HepG2 (cell line): ENCODE data around the gene ELK1. TPM values are rescaled to one million over a fixed set of nuclear protein-coding genes. Genes with fewer than 3 reads are reported as not detected.

ENCODE experiments used
- ATAC-seq: fragments of 200-7000 bp; cut with Tn5 transposase; 3 replicates; pipeline ENCODE4 v1.9.1; 2020; ENCODE audit warnings: mild to moderate bottlenecking, moderate library complexity
- BruUV-seq: library from RNA; stranded (reverse); fragments of 400-500 nt; replicated peaks from 2 replicates; lab custom pipeline; 2021; lab: Mats Ljungman, UMichigan
- CTCF ChIA-PET: fragments of 300-600 bp; formaldehyde crosslinking; extraction: SDS; loops from one replicate; lab custom pipeline; 2021; ENCODE audit warnings: low total read pairs, inconsistent platforms, low intra/inter-chr PET ratio; lab: Yijun Ruan, JAX
- POLR2A ChIA-PET: fragments of 350-600 bp; sonication (Branson Sonifier 250); formaldehyde crosslinking; loops from one replicate; lab custom pipeline; 2020; ENCODE audit warnings: antibody characterized with exemption, inconsistent platforms; lab: Yijun Ruan, JAX
- DNase-seq: peaks from one replicate; pipeline ENCODE4 v3.0.0-alpha.2; 2015; ENCODE audit warnings: low spot score
- FAIRE-seq: peaks from 3 replicates; lab custom pipeline; 2011; peaks lifted over from hg19 to GRCh38; lab: Jason Lieb, UNC
- H2AFZ ChIP-seq: one replicate; pipeline ENCODE4 v1.6.1; 2011; ENCODE audit warnings: low read length, inconsistent platforms
- H3K27ac ChIP-seq: fragments of 300-600 bp; 3 replicates; pipeline ENCODE4 v1.8.0; 2011; ENCODE audit warnings: mixed run types, mild to moderate bottlenecking, mixed read lengths, low read length, inconsistent platforms; ENCODE audit not compliant: insufficient read depth; ENCODE audit errors: extremely low read length
- H3K27me3 ChIP-seq, 2 experiments: fragments of 200-600 bp in 1 of 2; 2 replicates in 1 of 2; 3 replicates in 1 of 2; pipeline versions ENCODE4 v1.6.0 to v1.8.0; 2011; ENCODE audit warnings: low read length in 2 of 2, mild to moderate bottlenecking in 2 of 2, moderate library complexity in 2 of 2, inconsistent platforms in 1 of 2; ENCODE audit not compliant: insufficient read depth in 2 of 2, control insufficient read depth in 1 of 2
- H3K36me3 ChIP-seq, 2 experiments: fragments of 200-600 bp in 1 of 2; replicated peaks in 1 of 2; 2 replicates in 1 of 2; 3 replicates in 1 of 2; pipeline versions ENCODE4 v1.5.1 to v1.8.0; 2011; ENCODE audit warnings: low read length in 2 of 2, inconsistent platforms in 1 of 2; ENCODE audit not compliant: insufficient read depth in 2 of 2, control insufficient read depth in 1 of 2
- H3K4me1 ChIP-seq: 2 replicates; pipeline ENCODE4 v1.5.1; 2012; ENCODE audit warnings: low read length, inconsistent platforms; ENCODE audit not compliant: insufficient read depth
- H3K4me2 ChIP-seq: 2 replicates; pipeline ENCODE4 v1.6.0; 2011; ENCODE audit warnings: low read depth, low read length, inconsistent platforms
- H3K4me3 ChIP-seq, 3 experiments: fragments of 200-600 bp in 1 of 3; sonication (generic), shearing (Covaris generic) in 1 of 3; replicated peaks in 1 of 3; 2 replicates each; pipeline ENCODE4 v1.5.1; 2011 to 2016; ENCODE audit warnings: low read length in 3 of 3, inconsistent platforms in 2 of 3, low read depth in 2 of 3, mild to moderate bottlenecking in 2 of 3, control low read depth in 1 of 3, mixed read lengths in 1 of 3; ENCODE audit not compliant: insufficient read depth in 1 of 3
- H3K79me2 ChIP-seq: one replicate; pipeline ENCODE4 v1.6.1; 2011; ENCODE audit warnings: low read length, inconsistent platforms; ENCODE audit not compliant: insufficient read depth
- H3K9ac ChIP-seq: 2 replicates; pipeline ENCODE4 v1.6.0; 2011; ENCODE audit warnings: mild to moderate bottlenecking, low read depth, low read length, inconsistent platforms; ENCODE audit not compliant: insufficient read depth
- H3K9me3 ChIP-seq: 2 replicates; pipeline ENCODE4 v1.5.1; 2012; ENCODE audit warnings: mild to moderate bottlenecking, low read length
- H4K20me1 ChIP-seq: 2 replicates; pipeline ENCODE4 v1.6.0; 2011; ENCODE audit warnings: inconsistent platforms, mild to moderate bottlenecking, low read length, moderate library complexity; ENCODE audit not compliant: insufficient read depth
- DZIP1 ChIP-seq: sonication (generic); formaldehyde crosslinking; IDR thresholded peaks from 2 replicates; pipeline ENCODE4 v1.5.0; 2020; ENCODE audit warnings: mild to moderate bottlenecking, missing genetic modification reagents
- EP300 ChIP-seq, 3 experiments: sonication (generic) in 1 of 3; formaldehyde crosslinking in 1 of 3; IDR thresholded peaks; 2 replicates each; pipeline versions ENCODE4 v1.5.1 to v1.6.1; 2011 to 2020; ENCODE audit warnings: low read depth in 2 of 3, low read length in 2 of 3, borderline replicate concordance in 1 of 3, improper control_type of control experiment in 1 of 3, mild to moderate bottlenecking in 1 of 3, missing genetic modification reagents in 1 of 3, moderate library complexity in 1 of 3
- HDAC1 ChIP-seq: sonication (generic); formaldehyde crosslinking; IDR thresholded peaks from 2 replicates; pipeline ENCODE4 v1.5.1; 2020; ENCODE audit warnings: mild to moderate bottlenecking, missing genetic modification reagents
- KMT2B ChIP-seq: IDR thresholded peaks from 2 replicates; pipeline ENCODE4 v1.6.1; 2016; ENCODE audit warnings: missing genetic modification reagents, missing compliant biosample characterization
- MIXL1 ChIP-seq: IDR thresholded peaks from 2 replicates; pipeline ENCODE4 v1.6.1; 2016
- NBN ChIP-seq: fragments of 450-650 bp; conservative IDR thresholded peaks from 2 replicates; pipeline ENCODE4 v1.6.1; 2017
- NFIB ChIP-seq: sonication (generic); formaldehyde crosslinking; IDR thresholded peaks from 2 replicates; pipeline ENCODE4 v1.9.0; 2021; ENCODE audit warnings: missing genetic modification reagents, mild to moderate bottlenecking, borderline replicate concordance
- PHF8 ChIP-seq: sonication (generic); formaldehyde crosslinking; IDR thresholded peaks from 2 replicates; pipeline ENCODE4 v1.5.0; 2020; ENCODE audit warnings: missing genetic modification reagents
- RARG ChIP-seq: sonication (generic); formaldehyde crosslinking; IDR thresholded peaks from 2 replicates; pipeline ENCODE4 v1.4.0; 2020; ENCODE audit warnings: low read depth, mild to moderate bottlenecking, missing genetic modification reagents
- REXO4 ChIP-seq: sonication (generic); formaldehyde crosslinking; IDR thresholded peaks from 2 replicates; pipeline ENCODE4 v1.8.0; 2022; ENCODE audit warnings: missing genetic modification reagents, mild to moderate bottlenecking, borderline replicate concordance
- SAFB2 ChIP-seq: sonication (generic); formaldehyde crosslinking; IDR thresholded peaks from 2 replicates; pipeline ENCODE4 v1.5.1; 2020; ENCODE audit warnings: missing genetic modification reagents, low read depth, mild to moderate bottlenecking, borderline replicate concordance
- ZNF138 ChIP-seq: sonication (generic); formaldehyde crosslinking; IDR thresholded peaks from 2 replicates; pipeline ENCODE4 v1.5.0; 2020; ENCODE audit warnings: mild to moderate bottlenecking, low read depth, missing genetic modification reagents
- ZNF605 ChIP-seq: sonication (generic); formaldehyde crosslinking; IDR thresholded peaks from 2 replicates; pipeline ENCODE4 v1.8.0; 2022; ENCODE audit warnings: mild to moderate bottlenecking, missing genetic modification reagents
- ZNF800 ChIP-seq: sonication (generic); formaldehyde crosslinking; IDR thresholded peaks from 2 replicates; pipeline ENCODE4 v1.4.0; 2020; ENCODE audit warnings: missing genetic modification reagents
- whole genome bisulfite sequencing: methylation state at CpG from one replicate; pipeline ENCODE4 v1.1.6; 2017; ENCODE audit warnings: low lambda C conversion rate; 5-methylcytosine and 5-hydroxymethylcytosine counted together
- in situ Hi-C: cut with HindIII; loops from 2 replicates; pipeline ENCODE4 v1.10.0; 2017; ENCODE audit warnings: low pct_unique_long_range_greater_than_20kb; ENCODE audit not compliant: extremely low pct_ligation_motif_present
- intact Hi-C: fragments of 100-400 bp; cut with micrococcal nuclease; formaldehyde crosslinking; loops from one replicate; pipeline ENCODE4 v1.10.0; 2022; ENCODE audit not compliant: unreplicated experiment
- polyA plus RNA-seq, 8 experiments: library from polyadenylated mRNA; depleted of rRNA in 3 of 8; stranded (reverse) in 7 of 8; unstranded in 1 of 8; fragments of >200 nt; fragmentation: Illumina TruSeq in 4 of 8; extraction: Trizol in 4 of 8; gene quantifications; 2 replicates each; pipeline versions ENCODE4 v1.2.1 to v1.2.3, GENCODE V29; 2011 to 2016; ENCODE audit warnings: low read depth in 4 of 8, missing spikeins in 1 of 8, mixed read lengths in 1 of 8; ENCODE audit not compliant: insufficient read depth in 1 of 8
- total RNA-seq, 5 experiments: library from RNA; depleted of rRNA; stranded (reverse); fragments of >200 nt; fragmentation: Illumina TruSeq; extraction: Trizol; gene quantifications; 2 replicates each; pipeline ENCODE4 v1.2.3, GENCODE V29; 2016; ENCODE audit warnings: low read depth in 1 of 5

ELK1 gene
- total and polyA plus RNA-seq, 2 of the 13 experiments (the other 11 are each of a cell fraction or from before 2014, with no cell fraction given) = 4.3 to 7.2 TPM

GRCh38 chrX:47683829-47684205 lies 33.5 kb upstream of the ELK1 start:
- Histone ChIP-seq H4K20me1 (no peaks in the 10 kb centered on the region), H3K9ac (no peak overlapping the region), H3K4me2 (no peak overlapping the region), H3K9me3 (no peaks in the 10 kb centered on the region), H3K4me1 (no peaks in the 10 kb centered on the region), H3K36me3 (no peaks in the 10 kb centered on the region), H3K4me3 (no peak overlapping the region), H3K79me2 (no peaks in the 10 kb centered on the region), H2AFZ (no peak overlapping the region), H3K27me3 (no peaks in the 10 kb centered on the region), H3K27ac (no peak overlapping the region)
- DNase-seq (no peak), FAIRE-seq (no peak), ATAC-seq (no peak)
- WGBS = 4% methylated on average over 3 of the region's 3 CpGs
- in situ Hi-C loops = no loop called here
- CTCF ChIA-PET = no interaction called here
- POLR2A ChIA-PET = no interaction called here
- intact Hi-C loops = no loop called here
- no peak for TF ChIP-seq MIXL1 (CRISPR knock-in tag)
- no peak for TF ChIP-seq PHF8 (CRISPR knock-in tag)
- TF ChIP-seq KMT2B (CRISPR knock-in tag) = no peak
- no peak for TF ChIP-seq ZNF800 (CRISPR knock-in tag)
- no peak for TF ChIP-seq SAFB2 (CRISPR knock-in tag)
- TF ChIP-seq REXO4 (CRISPR knock-in tag) = no peak
- BruUV-seq = no TSS peak

GRCh38 chrX:47683184-47683828 lies 32.9 kb upstream of the ELK1 start:
- no peak overlapping the region for H3K27ac ChIP-seq
- in situ Hi-C loops (no loop called here), intact Hi-C loops (no loop called here)
- DNase-seq (no peak), FAIRE-seq (no peak), ATAC-seq (no peak)
- WGBS = 0% methylated on average over 1 of the region's 14 CpGs
- no peak overlapping the region for H3K4me2 ChIP-seq
- H3K79me2 ChIP-seq = no peaks in the 10 kb centered on the region
- H3K27me3 ChIP-seq = no peaks in the 10 kb centered on the region
- H3K36me3 ChIP-seq = no peaks in the 10 kb centered on the region
- H3K9me3 ChIP-seq = no peaks in the 10 kb centered on the region
- no peaks in the 10 kb centered on the region for H4K20me1 ChIP-seq
- H2AFZ ChIP-seq = no peak overlapping the region
- CTCF ChIA-PET = no interaction called here
- H3K4me1 ChIP-seq = no peaks in the 10 kb centered on the region
- H3K9ac ChIP-seq = no peak overlapping the region
- BruUV-seq = no TSS peak
- no peak overlapping the region for H3K4me3 ChIP-seq
- POLR2A ChIA-PET = no interaction called here
- TF ChIP-seq ZNF605 (CRISPR knock-in tag) (no peak), NBN (no peak), EP300 (IDR thresholded peaks at IDR 0.05; ENCODE audit: low read depth in 2 of 2, low read length in 2 of 2) (no peak), EP300 (CRISPR knock-in tag; IDR thresholded peaks at IDR 0.05; ENCODE audit: borderline replicate concordance) (no peak), NFIB (no peak), ZNF138 (CRISPR knock-in tag) (no peak), HDAC1 (no peak), RARG (no peak), DZIP1 (no peak)
